ENCODE data around the gene ANKRA2.
A peak's percentile ranks its signal among the peaks of the same experiment; 100 is the strongest.
"Not testable (repeated sequence)": the region's sequence is repeated elsewhere in the genome, so short reads cannot be mapped to it uniquely, and the experiment has no call there.

Gene ANKRA2

GRCh38 chr5:73550016-73550415 is 15.4 kb downstream of the ANKRA2 start:
- no peak for DNase-seq (ENCODE audit: low read depth in 2 of 2)

DNA sequence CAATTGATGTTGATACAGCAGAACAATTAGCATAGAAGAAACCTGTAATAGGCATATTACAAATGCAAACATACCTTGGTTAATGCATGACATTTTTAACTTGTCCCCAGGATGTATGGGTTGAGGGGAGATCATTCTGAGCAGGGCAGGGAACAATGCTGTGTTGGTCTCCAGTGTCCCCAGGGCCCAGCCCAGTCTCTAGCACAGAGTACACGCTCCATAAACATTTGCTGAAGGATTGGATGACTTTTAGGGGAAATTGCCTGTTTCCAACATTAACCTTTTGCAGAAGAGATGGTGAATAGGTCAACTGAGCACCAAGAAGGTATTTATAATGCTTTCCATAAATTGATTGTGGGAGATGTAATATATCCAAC is 20.0 kb downstream of the ANKRA2 start:
- no peak for DNase-seq (ENCODE audit: low read depth in 2 of 2)

DNA sequence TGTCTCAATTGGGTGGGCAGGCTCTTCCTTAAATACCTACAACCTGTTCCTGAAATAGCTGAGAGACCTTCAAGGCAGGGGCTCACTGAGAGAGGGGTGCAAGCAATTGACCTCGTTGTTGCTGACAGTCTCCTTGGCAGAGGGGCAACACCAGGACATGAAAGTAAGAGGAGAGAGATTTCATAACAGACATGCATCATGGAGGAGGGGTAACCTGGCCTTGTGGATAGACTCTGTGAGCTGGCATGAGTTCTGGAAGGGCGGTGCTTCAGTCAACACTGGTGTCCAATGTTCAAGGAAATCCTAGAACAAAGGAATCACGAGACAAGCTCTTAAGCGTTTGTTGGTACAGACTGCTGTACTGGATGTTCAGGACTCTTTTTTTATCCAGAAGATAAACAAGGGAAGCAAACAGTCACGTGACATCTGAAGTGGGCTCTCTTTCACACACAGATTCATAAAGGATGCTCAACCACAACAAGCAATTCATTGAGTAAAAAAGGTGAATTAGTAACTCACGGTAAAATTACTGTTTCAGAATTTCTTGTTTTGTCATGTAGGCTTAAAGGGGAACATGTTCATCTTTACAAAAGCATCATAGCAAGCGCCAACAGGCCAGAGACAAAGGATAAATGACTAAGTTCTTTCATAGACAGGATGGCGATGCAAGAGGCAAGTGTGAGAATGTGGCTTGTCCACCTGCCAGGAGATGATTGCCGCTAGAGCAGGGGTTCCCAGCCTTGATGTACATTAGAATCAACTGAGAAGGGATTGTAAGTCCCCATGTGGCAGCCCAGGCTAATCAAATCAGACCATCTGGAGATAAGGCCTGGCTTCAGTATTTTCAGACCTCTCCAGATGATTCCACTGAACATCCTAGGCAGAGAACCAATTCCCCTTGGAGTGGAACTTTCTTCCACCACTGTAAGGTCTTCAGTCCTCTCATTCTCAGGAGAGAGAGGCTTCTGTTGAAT is 20.7 kb downstream of the ANKRA2 start:
- DNase-seq (ENCODE audit: low read depth in 2 of 2), result no peak

GRCh38 chr5:73542020-73542419 is 23.4 kb downstream of the ANKRA2 start:
- no peak for DNase-seq (ENCODE audit: low read depth in 2 of 2)

GRCh38 chr5:73540192-73540591 is 25.2 kb downstream of the ANKRA2 start:
- no peak for DNase-seq (ENCODE audit: low read depth in 2 of 2)

DNA sequence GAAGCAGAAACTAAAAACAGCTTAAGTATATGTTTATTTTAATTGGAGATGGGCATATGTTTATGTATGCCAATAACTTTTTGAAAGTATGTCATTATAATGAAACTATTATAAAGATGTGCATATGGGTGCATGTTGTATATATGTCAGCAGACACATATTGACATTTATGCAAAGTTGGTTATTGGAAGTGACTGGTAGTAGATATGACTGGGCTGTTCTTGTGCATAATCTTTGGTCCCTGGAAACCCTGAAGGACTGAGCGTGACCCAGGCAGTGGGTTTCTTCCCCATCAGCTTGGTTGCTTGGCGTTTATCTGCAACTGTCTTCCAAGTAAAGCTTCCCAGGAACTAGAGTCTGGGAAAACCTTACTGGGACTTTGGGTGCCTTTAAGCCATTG is 25.7 kb downstream of the ANKRA2 start:
- no peak for DNase-seq (ENCODE audit: low read depth in 2 of 2)

- no peak for DNase-seq (ENCODE audit: low read depth in 2 of 2)
Observed at GRCh38 chr5:73534971-73535370, 30.5 kb downstream of the ANKRA2 start.

DNA sequence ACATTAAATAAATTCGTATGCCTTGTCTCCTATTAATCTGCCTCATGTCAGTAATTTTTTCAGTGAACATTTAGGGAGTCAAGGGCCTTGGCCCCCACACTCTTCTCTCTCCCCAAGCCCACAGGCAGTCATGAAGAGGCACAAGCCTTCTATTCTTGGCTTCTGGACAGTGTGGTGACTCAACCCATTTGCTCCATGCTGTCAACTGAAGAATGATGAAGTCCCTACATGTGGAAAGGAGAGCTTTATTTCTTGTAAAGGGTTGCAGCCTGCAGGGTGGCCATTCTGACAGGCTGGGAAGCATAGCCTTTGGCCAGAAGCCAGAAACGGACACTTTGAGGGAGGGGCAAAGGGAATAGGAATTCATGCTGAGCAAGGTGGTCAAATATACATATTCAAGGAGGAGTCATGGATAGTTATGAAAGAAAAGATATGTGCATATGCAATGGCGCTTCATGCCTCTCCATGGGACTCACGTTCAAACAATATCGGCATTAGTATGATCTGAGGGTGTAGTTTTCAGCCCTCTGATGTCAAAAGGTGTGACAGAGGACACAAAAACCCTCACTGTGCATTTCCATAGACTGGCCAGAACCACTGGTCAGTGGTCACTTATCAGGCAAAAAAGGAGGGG is 31.3 kb downstream of the ANKRA2 start:
- DNase-seq (ENCODE audit: low read depth in 2 of 2), result no peak

- DNase-seq (ENCODE audit: low read depth in 2 of 2), result no peak
Observed at GRCh38 chr5:73532195-73532594, 33.2 kb downstream of the ANKRA2 start.

DNA sequence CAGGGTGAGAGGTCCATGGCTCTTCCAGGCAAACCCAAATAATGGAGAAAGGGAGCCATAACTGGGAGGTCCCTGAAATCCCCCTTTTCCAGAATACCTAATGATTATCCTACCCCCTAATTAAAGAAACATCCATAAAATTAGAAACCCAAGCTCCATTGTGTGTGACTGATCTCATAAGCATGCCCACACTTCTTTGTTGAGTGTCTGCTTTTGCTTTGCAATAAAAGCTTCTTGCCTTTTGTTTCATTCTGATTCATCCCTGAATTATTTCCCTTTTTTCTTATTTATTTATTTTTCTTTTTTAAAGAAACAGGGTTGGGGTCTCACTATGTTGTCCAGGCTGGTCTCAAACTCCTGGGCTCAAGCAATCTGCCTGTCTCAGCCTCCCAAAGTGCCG is 34.1 kb downstream of the ANKRA2 start:
- no peak for DNase-seq (ENCODE audit: low read depth in 2 of 2)

GRCh38 chr5:73529081-73529480 is 36.4 kb downstream of the ANKRA2 start:
- DNase-seq (ENCODE audit: low read depth in 2 of 2), result no peak

- no peak for DNase-seq (ENCODE audit: low read depth in 2 of 2)
Observed at GRCh38 chr5:73528248-73528647, 37.2 kb downstream of the ANKRA2 start.

- DNase-seq (ENCODE audit: low read depth in 2 of 2), result no peak
Observed at GRCh38 chr5:73525606-73526203, 39.7 kb downstream of the ANKRA2 start.

- no peak for DNase-seq (ENCODE audit: low read depth in 2 of 2)
Observed at GRCh38 chr5:73523861-73524260, 41.6 kb downstream of the ANKRA2 start.

GRCh38 chr5:73522989-73523388 is 42.5 kb downstream of the ANKRA2 start:
- no peak for DNase-seq (ENCODE audit: low read depth in 2 of 2)

DNA sequence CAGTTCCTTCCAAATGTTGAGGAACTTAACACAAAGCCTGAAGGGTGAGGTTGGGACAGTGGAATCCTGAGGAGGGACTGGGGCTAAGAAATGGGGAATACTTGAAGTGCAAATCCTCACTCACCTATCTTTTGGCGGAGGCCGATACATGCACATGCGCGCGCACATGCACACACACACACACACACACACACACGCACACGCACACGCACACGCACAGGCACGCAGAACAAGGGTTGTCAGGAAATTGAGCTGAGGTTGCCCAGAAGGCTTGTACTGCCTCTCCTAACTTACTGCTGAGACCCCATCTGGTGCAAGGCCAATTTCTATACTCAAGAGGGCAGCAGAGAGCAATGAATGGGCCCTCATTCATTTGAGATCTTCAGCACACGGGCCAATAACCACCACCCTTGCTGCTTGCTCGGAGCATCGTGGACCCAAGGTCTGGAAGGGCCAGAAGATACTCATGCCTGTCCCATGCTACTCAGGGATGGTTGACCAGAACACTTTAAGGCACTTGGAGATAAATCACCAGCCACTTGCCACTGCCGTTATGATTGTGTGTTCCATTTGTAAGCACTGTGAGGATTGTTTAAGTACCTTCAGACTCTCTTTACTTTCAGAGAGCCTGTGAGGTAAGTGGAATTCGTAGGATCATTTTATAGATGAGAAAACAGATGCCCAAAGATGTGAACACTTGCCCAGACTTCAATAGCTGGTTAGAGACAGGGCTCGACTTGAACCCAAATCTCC is 45.7 kb downstream of the ANKRA2 start:
- DNase-seq (ENCODE audit: low read depth in 2 of 2), result peak; percentile 43 to 58

DNA sequence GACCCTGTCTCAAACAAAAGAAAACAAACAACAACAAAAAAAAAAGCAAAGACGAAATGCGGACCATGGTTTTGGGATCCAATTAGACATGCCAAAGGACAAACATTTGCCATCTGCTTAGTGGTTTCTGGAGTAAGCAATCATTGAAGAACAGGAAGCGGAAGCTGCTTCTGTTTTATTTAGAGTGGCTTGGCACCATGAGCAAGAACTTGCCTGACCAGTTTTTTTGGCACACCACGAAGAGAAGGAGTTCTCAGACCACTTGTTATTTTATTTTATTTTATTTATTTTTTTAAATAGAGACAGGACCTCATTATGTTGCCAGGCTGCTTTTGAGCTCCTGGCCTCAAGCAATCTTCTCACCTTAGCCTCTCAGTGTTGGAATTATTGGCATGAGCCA is 50.2 kb downstream of the ANKRA2 start:
- no peak for DNase-seq (ENCODE audit: low read depth in 2 of 2)

DNA sequence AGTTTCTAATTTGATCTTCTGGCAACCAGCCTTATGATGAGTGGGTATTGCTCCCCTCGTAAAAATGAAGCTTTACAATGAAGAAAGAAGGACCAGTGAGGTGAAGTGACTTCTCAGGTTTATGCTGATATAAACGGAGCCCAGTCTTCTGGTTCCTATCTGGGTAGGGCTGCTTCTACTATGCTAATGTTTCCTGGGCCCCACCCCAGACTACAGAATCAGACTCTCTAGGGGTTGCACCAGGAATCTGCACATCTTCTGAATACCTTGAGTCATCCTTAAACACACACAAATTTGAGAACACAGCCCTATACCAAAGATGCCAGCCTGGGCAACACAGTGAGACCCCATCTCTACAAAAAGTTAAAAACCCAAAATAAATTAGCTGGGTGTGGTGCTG is 51.0 kb downstream of the ANKRA2 start:
- DNase-seq (ENCODE audit: low read depth in 2 of 2), result no peak

- no peak for DNase-seq (ENCODE audit: low read depth in 2 of 2)
Observed at GRCh38 chr5:73513996-73514395, 51.4 kb downstream of the ANKRA2 start.

DNA sequence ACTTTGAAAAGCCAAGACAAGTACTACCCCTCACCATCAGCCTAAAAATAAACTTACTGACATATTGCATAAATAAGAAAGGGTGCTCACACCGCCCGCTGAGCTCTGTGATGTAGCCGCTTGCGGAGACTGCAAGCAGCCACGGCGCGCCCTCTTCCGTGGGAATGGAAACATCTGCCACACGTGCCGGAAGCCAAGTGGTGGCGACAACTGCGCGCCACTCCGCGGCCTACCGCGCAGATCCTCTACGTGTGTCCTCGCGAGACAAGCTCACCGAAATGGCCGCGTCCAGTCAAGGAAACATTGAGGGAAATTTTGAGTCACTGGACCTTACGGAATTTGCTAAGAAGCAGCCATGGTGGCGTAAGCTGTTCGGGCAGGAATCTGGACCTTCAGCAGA is 56.9 kb downstream of the ANKRA2 start:
- DNase-seq (ENCODE audit: low read depth in 2 of 2), result not testable (repeated sequence)

DNA sequence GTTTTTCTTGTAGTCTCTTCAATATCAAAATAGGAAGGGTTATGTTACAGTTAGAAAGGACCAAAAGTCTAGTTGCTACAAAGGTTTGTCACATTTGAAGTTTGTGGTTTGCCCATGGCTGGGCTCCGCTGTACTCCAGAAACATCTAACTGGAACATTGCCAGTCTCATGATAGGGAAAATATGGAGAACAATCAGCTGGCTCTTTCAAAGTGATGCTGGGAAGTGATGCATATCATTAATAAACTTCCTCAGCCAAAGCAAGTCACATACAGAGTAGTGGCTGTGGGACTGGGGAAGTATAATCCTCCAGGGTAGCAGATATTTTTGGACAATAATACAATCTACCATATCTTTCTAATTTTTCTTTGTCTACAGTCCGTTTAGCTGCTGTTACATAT is 58.4 kb downstream of the ANKRA2 start:
- DNase-seq (ENCODE audit: low read depth in 2 of 2), result no peak

- no peak for DNase-seq (ENCODE audit: low read depth in 2 of 2)
Observed at GRCh38 chr5:73506459-73506955, 58.9 kb downstream of the ANKRA2 start.
